Measurements from ENCODE around the gene NR6A1.

DNA sequence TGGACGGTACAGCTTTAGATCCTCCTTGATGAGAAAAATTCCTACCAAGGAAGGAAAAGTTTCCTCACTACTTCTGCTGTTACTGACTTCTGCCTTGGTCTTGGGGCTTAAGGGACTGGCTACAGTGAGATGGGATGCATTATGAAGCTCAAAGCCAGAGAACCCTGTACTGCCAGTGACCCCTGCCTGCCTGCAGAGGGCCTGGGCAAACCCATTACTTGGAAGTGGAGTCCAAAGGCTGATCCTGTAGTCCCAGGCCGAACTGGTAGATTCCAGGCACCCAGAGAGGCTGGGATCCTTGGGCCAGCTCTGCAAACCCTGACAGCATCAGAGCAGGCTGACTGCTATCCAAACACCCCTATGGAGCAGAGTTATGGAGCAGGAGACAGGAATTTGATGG, 238.2 kb downstream of the NR6A1 start:
- TF ChIP-seq EZH2 (IDR thresholded peaks at IDR 0.05) = no peak
- no peak for TF ChIP-seq POLR2AphosphoS5 (IDR thresholded peaks at IDR 0.05; ENCODE audit: borderline replicate concordance, low read depth, low read length)
- TF ChIP-seq FOXP2 (optimal IDR thresholded peaks at IDR 0.05; ENCODE audit: control extremely low read depth, extremely low read length, insufficient read depth) = no peak
